ENCODE results near the gene VPS36.

GRCh38 chr13:52378312-52378711 is 72.1 kb downstream of the VPS36 start:
- no peak for TF ChIP-seq CTCF (conservative IDR thresholded peaks at IDR 0.05; ENCODE audit: low read depth, low read length)
- TF ChIP-seq, protein P1, sequence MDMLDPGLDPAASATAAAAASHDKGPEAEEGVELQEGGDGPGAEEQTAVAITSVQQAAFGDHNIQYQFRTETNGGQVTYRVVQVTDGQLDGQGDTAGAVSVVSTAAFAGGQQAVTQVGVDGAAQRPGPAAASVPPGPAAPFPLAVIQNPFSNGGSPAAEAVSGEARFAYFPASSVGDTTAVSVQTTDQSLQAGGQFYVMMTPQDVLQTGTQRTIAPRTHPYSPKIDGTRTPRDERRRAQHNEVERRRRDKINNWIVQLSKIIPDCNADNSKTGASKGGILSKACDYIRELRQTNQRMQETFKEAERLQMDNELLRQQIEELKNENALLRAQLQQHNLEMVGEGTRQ (IDR thresholded peaks at IDR 0.05; ENCODE audit: low read depth, low read length): no peak

Measured in IMR-90 (cell line).